Suppressor macrophage treated with lipopolysaccharide for 1 hour (primary cell): ENCODE data around the gene KSR2.

ENCODE experiments used
- DNase-seq, 3 donors: peaks; one replicate each; pipeline ENCODE4 v3.0.0-alpha.2; 2020 to 2022

The KSR2 gene

GRCh38 chr12:117433878-117434277, 534.9 kb downstream of the KSR2 start:
- DNase-seq = no peak

DNA sequence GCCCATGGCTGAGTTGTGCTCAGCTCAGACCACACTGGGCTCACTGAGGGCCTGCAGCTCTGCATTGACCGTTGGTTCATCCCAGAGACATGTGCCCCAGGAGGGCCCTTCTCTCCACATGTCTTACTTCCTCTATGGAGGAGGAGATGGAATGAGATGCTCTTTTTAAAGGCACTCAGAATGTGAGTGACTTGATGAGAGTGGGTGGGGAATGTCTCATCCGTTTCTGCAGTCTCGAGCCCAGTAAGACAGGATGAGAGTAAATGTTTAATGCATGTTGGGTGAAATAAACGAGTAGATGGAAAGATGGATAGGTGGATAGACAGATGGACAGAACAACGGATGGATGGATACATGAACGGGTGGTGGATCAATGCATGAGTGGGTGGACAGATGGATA, 538.5 kb downstream of the KSR2 start:
- no peak for DNase-seq

- DNase-seq = no peak
These were observed 541.6 kb downstream of the KSR2 start for GRCh38 chr12:117427211-117427610.

DNA sequence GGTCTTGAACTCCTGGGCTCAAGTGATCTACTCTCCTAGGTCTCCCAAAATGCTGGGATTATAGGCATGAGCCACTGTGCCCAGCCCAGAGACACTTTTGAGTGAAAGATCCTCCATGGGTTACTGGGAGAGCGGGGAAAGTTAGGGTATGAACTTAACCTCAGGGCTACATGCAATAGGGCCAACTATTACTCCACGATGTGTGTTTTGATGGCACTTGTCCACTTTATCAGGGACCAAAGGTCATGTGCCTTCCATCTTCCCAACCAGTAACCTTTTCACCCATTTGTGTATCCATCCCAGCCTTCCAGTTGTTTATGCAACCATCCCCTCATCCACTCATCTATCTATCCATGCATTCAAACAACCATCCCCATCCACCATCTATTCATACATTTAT, 546.8 kb downstream of the KSR2 start:
- DNase-seq = no peak

DNA sequence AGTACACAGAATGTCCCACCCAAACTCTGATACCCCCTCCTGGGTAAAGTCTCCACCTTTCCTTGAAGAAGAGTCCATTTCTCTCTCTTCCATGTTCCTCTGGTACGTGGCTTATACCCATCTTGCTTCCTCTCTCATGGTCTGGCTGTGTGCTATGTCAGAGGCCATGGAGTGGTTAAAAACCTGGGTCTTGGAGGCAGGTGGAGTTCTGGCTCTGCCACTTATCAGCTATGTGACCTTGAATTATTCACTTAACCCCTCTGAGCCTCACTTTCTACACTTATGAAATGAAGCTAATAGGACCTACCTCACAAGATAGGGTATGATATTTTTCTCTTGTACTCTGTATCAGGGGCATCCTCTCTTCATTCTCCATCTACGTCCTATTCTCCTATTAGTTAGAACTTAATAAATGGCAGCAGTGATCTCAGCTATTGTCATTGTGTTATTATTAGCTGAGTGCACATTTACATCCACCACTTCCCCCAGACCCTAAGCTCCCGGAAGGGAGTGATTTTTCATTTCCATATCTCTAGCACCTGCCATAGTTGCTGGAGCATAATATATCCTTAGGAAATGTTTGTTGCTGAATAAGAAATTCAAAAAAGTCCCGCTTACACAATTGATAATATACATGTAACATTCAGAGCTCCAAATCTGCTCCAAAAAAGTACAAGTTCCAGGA, 547.6 kb downstream of the KSR2 start:
- no peak for DNase-seq

DNA sequence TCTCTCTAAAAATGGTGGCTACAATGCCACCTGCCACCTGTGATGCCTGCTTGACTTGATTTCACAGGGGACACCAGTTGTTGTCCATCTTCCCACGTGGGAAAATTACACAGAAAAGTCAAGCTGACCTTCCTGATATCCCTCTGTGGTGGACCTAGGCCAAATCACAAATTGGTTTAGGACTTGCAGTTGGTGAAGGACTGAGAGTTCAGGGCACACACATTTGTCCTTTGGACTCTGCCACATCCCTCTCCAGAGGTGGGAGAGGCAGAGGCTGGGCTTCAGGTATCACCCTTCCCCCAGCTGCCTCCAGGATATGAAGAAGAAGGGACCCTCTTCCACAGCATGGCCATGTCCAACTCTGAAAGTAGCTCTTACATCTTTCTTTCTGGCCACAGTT, 551.8 kb downstream of the KSR2 start:
- DNase-seq = no peak

DNA sequence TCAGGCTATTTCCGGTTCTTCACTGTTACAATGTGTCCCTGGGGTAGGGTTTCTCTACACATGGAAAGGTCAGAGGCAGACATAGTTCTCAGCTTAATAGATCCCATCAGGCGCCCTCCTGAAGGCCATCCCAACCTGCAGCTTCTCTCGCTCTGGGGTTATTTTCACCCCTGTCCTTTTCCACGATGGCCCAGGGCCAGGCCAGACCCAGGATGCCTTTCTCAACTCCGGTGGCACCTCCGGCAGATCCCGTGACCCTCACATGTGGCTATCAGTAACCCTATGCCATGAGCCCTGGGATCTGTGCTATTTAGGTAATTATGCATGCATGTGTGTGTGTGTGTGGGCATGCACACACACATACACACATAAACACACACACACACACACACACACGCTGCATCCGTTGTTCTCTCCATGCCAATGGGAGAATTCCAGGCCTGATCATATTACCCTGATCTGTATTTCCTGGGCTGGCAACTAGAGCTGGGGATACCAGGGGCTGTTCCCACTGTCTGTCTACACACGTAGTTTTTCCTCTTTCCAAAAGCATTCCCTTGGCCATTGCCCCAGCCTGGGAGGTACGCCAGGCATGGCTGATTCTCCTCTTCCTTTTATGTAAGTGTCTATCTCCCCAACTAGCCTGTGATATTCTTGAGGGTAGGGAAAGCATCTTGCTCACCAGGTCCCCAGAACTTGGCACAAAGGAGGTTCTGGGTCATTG, 556.2 kb downstream of the KSR2 start:
- DNase-seq = no peak

- DNase-seq = no peak
These were observed 559.5 kb downstream of the KSR2 start for GRCh38 chr12:117409286-117409685.

- DNase-seq = peak in 1 of 3 donors; percentile 13
These were observed 560.5 kb downstream of the KSR2 start for GRCh38 chr12:117408161-117408791.

DNA sequence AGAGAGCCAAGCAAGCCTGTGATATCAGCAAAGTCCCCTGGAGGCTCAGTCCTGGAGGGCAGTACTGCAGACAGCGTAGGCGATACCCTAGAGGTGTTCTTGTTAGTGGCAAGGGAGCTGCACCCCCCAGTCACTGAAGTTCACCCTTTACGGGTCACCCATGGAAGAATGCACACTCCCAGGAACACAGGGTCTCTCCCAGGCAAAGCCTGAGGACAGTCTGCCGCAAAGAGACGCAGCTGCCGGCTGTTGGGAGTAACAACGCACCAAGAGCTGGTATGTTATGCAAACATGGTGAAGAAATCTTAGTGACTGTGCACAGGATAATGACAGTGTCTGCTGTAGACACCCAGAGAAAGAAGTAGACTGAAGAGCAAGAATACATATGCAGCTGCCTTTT, 563.9 kb downstream of the KSR2 start:
- no peak for DNase-seq

GRCh38 chr12:117404203-117404853, 564.5 kb downstream of the KSR2 start:
- no peak for DNase-seq

- no peak for DNase-seq
These were observed 565.1 kb downstream of the KSR2 start for GRCh38 chr12:117403586-117404139.
